GM12875 (cell line): ENCODE results near the gene STK10.
"Not testable (repeated sequence)": the region's sequence is repeated elsewhere in the genome, so short reads cannot be mapped to it uniquely, and the experiment has no call there.

Source experiments
- H3K4me3 ChIP-seq: one replicate; pipeline ENCODE4 v1.5.1; 2011; ENCODE audit warnings: low read depth, low read length, control low read depth
- TF ChIP-seq, protein P1 (sequence below): IDR thresholded peaks from 2 replicates; pipeline ENCODE4 v1.5.1; 2011; ENCODE audit warnings: low read depth, mild to moderate bottlenecking, control low read depth, inconsistent platforms, low read length, moderate library complexity, borderline replicate concordance; ENCODE audit not compliant: insufficient read depth

Gene STK10

DNA sequence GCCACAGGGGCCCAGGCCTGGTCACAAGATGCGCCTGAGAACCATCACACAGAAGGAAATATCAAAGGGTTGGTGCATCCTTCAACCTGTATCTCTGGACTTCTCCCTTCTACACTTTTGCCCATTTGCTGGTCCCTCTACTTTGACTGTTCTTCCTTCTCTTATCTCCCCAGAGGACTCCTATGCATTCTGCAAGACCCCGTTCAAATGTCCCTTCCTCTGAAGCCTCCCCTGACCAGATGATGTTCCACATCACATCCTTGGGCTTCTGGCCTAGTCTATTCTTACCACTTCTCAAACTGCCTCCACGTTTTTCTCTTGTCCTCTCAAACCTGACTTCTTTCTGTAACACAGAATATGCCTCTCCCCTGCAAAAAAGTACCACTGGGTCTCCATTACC lies 34.3 kb downstream of the STK10 start:
- no peak overlapping the region for H3K4me3 ChIP-seq
- TF ChIP-seq, protein P1, sequence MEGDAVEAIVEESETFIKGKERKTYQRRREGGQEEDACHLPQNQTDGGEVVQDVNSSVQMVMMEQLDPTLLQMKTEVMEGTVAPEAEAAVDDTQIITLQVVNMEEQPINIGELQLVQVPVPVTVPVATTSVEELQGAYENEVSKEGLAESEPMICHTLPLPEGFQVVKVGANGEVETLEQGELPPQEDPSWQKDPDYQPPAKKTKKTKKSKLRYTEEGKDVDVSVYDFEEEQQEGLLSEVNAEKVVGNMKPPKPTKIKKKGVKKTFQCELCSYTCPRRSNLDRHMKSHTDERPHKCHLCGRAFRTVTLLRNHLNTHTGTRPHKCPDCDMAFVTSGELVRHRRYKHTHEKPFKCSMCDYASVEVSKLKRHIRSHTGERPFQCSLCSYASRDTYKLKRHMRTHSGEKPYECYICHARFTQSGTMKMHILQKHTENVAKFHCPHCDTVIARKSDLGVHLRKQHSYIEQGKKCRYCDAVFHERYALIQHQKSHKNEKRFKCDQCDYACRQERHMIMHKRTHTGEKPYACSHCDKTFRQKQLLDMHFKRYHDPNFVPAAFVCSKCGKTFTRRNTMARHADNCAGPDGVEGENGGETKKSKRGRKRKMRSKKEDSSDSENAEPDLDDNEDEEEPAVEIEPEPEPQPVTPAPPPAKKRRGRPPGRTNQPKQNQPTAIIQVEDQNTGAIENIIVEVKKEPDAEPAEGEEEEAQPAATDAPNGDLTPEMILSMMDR: no peak

DNA sequence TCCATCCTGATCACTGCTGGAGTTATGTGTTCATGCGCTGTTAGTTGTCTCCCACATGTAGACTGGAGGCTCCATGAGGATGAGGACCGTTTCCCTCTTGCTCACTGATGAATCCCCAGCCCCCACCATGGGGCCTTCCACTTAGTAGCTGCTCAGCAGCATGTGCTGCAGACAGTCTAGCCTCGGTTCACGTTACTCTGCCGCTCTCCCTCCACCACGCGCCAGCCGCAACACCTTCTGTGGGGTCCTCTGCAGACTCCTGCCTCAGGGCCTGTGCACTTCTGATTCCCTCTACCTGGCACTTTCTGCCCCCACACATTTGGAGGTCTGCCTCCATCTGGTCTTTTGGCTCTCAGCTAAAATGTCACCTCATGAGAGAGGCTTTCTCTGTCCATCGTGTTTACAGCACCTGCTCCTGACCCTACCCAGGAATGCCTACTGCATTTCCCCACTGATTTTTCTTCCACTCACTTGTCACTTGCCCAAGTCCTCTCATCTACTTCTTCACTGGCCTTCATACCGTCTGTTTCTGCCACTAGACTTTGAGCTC lies 36.3 kb downstream of the STK10 start:
- TF ChIP-seq, protein P1: no peak
- no peak overlapping the region for H3K4me3 ChIP-seq

DNA sequence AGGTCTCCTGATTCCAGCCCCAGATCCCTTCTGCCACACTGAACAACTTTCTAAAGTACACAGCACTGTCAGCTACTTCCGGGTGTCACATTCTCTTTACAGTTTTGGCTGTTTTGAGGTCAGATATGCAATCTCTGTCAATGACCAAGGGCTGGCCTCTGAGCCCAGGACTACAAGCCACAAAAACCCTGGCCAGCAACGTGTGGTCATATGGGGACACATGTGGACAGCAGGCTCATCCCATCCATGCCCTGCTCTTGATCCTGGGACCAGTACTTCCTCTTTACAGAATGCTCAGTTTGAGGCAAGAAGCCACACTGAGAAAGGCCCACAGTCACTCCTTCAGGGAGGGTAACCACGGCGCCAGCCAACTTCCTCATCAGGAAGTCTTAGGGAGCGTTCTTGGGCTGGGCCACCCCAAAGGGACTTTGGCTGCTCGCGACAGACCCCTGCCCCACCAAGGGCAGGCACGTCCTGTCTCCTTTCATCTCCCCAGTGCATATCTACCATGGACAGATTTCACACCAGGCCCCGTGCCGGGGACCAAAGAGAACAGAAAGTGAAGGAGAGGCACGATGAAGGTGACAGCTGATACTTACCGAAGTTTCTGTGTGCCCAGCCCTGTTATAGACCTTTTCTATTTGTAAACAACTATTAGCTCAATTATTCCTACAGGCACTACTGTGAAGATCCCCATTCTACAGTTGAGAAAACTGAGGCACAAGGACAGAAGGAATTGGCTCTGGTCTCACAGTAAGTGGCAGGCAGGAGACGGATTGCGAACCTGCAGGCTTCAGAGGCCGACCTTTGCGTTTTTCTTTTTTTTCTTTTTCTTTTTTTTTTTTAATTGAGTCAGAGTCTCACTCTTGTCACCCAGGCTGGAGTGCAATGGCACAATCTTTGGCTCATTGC lies 37.3 kb downstream of the STK10 start:
- no peak overlapping the region for H3K4me3 ChIP-seq
- TF ChIP-seq, protein P1: no peak

DNA sequence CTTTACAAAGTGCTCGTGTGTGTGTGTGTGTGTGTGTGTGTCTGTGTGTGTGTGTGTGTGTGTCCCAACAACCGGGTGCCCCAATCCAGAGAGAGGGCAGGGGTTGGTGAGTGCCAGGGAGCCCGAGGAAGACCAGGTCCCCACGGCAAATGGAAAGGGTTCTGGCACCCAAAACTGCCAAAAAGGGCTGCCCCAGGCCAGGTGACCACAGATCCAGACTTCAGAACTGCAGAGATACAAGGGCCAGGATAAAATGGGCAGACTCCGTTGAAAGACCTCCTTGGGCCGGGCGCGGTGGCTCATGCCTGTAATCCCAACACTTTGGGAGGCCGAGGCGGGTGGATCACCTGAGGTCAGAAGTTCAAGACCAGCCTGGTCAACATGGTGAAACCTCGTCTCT lies 38.5 kb downstream of the STK10 start:
- not testable (repeated sequence) for H3K4me3 ChIP-seq

DNA sequence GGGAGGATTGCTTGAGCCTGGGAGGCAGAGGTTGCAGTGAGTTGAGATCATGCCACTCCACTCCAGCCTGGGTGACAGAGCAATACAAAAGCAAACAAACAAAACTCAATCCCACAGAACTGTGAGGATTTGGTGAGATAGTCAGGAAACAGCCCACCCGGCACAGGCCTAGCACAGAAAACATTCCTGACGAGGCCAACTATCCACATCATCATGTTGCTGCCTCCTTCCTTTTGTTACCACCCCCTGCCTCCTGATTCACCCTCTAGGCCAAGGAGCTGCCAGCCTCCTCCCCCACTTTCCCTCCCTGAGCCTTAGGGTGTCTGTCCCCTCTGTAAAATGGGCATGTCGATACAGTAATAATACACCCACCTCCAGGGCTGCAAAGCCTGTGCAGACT lies 39.0 kb downstream of the STK10 start:
- H3K4me3 ChIP-seq: no peak overlapping the region
- TF ChIP-seq, protein P1: no peak

DNA sequence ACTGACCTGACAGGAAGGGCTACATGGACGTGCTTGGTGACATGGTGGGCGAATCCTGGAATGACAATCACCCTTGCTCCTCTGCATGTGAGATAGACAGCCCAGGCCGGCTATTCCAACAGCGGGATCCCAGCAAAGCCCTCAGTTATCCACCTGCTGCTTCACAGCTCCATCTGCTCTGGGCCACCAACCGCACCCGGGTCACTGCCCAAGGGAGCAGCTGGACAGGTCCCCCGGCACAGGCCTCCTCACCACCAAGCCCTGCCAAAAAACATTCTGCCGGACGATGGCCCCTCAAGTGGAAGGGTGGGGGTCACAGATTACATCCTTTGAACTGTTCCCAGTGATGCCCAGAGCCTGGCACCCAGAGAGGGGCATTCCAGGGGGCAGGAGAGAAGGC lies 39.6 kb downstream of the STK10 start:
- TF ChIP-seq, protein P1: no peak
- H3K4me3 ChIP-seq: no peak overlapping the region

DNA sequence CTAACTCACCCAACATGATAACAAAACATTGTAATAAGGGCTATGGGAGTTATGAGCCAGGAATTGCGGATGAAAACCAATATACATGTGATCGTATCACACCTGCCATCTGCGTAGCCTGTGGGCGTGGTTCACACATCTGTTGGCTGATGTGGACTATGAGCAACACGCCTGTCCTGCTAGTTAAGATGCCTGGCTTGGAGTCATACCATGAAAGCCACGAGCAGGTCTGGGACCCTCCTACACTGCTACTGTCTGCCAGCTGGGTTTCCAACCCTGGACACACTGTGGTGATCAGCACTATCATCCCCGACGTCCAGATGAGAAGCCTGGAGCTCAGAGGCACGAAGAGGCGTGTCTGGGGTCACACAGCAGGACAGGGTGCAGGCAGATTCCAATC lies 40.2 kb downstream of the STK10 start:
- TF ChIP-seq, protein P1: no peak
- H3K4me3 ChIP-seq: no peak overlapping the region
